ENCODE data around the gene PRKCE. TPM values are rescaled to one million over a fixed set of nuclear protein-coding genes. Genes with fewer than 3 reads are reported as not detected.

PRKCE gene
- total RNA-seq, 1 experiment from 2014 or later = 14.8 TPM

DNA sequence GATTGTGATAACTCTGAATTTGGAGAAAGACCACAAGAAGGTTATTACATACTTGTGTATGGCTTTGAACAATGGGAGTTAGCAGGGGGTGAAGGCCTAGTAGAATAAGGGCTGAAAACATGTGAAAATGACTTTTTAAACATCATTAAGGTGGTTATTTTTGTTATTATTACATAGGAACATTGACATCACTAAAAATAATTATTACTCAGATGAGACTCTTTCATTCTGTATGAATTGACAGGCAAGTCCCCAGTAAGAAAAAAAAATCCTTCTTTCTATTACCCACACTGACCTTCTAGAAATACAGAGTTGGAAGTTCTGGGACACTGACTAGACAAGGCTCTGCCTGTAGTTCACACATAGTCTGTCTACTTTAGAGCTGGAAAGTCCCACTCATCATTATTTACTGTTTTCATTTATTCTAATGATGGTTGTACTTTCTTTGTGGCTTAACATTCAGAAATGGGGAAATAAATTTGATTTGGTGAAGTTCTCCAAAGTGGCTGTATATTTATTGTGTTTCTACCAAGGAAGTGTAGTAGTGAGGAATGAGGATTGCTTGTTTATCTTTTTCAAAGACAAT, 426.1 kb downstream of the PRKCE start:
- Histone ChIP-seq H3K36me3 (ENCODE audit: control insufficient read depth in 1 of 2, insufficient read depth in 2 of 2, low read length in 2 of 2) (no peaks in the 10 kb centered on the region), H3K27me3 (ENCODE audit: insufficient read depth, low read length) (no peaks in the 10 kb centered on the region), H3K9me2 (ENCODE audit: insufficient read depth) (no peaks in the 10 kb centered on the region), H3K4me3 (replicated peaks in 1 of 2; ENCODE audit: low read depth in 1 of 2, low read length in 2 of 2) (no peak overlapping the region), H4K20me1 (ENCODE audit: insufficient read depth) (no peaks in the 10 kb centered on the region), H3K9me3 (ENCODE audit: control insufficient read depth in 1 of 2, insufficient read depth in 1 of 2, low read depth in 1 of 2, low read length in 2 of 2) (no peaks in the 10 kb centered on the region), H2AFZ (ENCODE audit: low read depth, low read length, poor library complexity, severe bottlenecking) (no peak overlapping the region), H3K9ac (ENCODE audit: low read length) (no peak overlapping the region), H3K4me2 (ENCODE audit: low read length) (no peak overlapping the region), H3K4me1 (ENCODE audit: control insufficient read depth in 1 of 2, insufficient read depth in 2 of 2, low read length in 2 of 2) (peaks cover 8 to 17% of the 10 kb centered on the region in 2 experiments; a peak in 3 of 4 replicates), H3K79me2 (ENCODE audit: insufficient read depth, low read length) (no peaks in the 10 kb centered on the region), H3K27ac (ENCODE audit: low read depth, low read length) (no peak overlapping the region)
- DNase-seq (ENCODE audit: low read depth, low spot score) (no peak), ATAC-seq (no peak)
- intact Hi-C loops (cut with micrococcal nuclease) = no loop called here
- TF ChIP-seq SRF (IDR thresholded peaks at IDR 0.05; ENCODE audit: low read depth) = no peak
- TF ChIP-seq SP1 (IDR thresholded peaks at IDR 0.05; ENCODE audit: low read depth) = no peak
- POLR2A ChIA-PET = no interaction called here
- BruUV-seq (replicated peaks) = no TSS peak
- RAD21 ChIA-PET (ENCODE audit: low non-redundant PET in 1 of 2, low total read pairs in 2 of 2, uncharacterized antibody in 2 of 2, unreplicated experiment in 2 of 2) = no interaction called here
- CTCF ChIA-PET = no interaction called here

DNA sequence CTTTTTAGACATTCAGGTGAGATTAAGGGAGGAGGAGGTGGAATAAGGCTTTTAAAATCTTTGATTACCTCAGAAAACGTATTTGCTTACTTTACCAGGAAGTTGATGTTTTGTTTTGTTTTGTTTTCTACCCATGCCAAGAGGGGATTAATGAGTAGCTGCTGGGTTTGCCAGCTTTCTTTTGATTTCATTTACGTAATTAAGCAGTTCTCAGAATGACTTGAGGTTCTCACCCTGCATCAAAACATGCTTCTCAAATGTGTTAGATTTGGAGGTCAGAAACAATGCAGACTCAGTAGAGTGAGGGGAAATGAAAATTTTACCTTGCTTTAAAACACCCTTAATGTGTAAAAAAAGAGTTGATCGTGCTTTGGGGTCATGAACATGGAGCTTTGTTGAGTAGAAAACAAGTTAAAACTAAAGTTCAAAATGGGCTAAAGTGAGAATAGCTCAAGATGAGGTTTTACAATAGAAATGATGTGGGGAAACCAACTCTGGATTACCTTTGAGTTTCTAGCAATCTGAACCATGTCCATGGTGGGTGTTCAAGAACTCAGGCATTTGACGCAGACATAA, 428.6 kb downstream of the PRKCE start:
- ATAC-seq = no peak
- H3K4me2 ChIP-seq (ENCODE audit: low read length) = no peak overlapping the region
- CTCF ChIA-PET = no interaction called here
- H3K27me3 ChIP-seq (ENCODE audit: insufficient read depth, low read length) = no peaks in the 10 kb centered on the region
- no peaks in the 10 kb centered on the region for H3K9me3 ChIP-seq (ENCODE audit: control insufficient read depth in 1 of 2, insufficient read depth in 1 of 2, low read depth in 1 of 2, low read length in 2 of 2)
- DNase-seq (ENCODE audit: low read depth, low spot score) = no peak
- RAD21 ChIA-PET (ENCODE audit: low non-redundant PET in 1 of 2, low total read pairs in 2 of 2, uncharacterized antibody in 2 of 2, unreplicated experiment in 2 of 2) = no interaction called here
- H3K9ac ChIP-seq (ENCODE audit: low read length) = no peak overlapping the region
- POLR2A ChIA-PET = no interaction called here
- H3K4me1 ChIP-seq (ENCODE audit: control insufficient read depth in 1 of 2, insufficient read depth in 2 of 2, low read length in 2 of 2) = no peaks in the 10 kb centered on the region
- BruUV-seq (replicated peaks) = no TSS peak
- no peak for TF ChIP-seq POLR2AphosphoS5 (IDR thresholded peaks at IDR 0.05; ENCODE audit: low read depth, low read length)
- TF ChIP-seq, protein P1, sequence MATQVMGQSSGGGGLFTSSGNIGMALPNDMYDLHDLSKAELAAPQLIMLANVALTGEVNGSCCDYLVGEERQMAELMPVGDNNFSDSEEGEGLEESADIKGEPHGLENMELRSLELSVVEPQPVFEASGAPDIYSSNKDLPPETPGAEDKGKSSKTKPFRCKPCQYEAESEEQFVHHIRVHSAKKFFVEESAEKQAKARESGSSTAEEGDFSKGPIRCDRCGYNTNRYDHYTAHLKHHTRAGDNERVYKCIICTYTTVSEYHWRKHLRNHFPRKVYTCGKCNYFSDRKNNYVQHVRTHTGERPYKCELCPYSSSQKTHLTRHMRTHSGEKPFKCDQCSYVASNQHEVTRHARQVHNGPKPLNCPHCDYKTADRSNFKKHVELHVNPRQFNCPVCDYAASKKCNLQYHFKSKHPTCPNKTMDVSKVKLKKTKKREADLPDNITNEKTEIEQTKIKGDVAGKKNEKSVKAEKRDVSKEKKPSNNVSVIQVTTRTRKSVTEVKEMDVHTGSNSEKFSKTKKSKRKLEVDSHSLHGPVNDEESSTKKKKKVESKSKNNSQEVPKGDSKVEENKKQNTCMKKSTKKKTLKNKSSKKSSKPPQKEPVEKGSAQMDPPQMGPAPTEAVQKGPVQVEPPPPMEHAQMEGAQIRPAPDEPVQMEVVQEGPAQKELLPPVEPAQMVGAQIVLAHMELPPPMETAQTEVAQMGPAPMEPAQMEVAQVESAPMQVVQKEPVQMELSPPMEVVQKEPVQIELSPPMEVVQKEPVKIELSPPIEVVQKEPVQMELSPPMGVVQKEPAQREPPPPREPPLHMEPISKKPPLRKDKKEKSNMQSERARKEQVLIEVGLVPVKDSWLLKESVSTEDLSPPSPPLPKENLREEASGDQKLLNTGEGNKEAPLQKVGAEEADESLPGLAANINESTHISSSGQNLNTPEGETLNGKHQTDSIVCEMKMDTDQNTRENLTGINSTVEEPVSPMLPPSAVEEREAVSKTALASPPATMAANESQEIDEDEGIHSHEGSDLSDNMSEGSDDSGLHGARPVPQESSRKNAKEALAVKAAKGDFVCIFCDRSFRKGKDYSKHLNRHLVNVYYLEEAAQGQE (IDR thresholded peaks at IDR 0.05; ENCODE audit: low read depth) = no peak
- TF ChIP-seq, protein P2, sequence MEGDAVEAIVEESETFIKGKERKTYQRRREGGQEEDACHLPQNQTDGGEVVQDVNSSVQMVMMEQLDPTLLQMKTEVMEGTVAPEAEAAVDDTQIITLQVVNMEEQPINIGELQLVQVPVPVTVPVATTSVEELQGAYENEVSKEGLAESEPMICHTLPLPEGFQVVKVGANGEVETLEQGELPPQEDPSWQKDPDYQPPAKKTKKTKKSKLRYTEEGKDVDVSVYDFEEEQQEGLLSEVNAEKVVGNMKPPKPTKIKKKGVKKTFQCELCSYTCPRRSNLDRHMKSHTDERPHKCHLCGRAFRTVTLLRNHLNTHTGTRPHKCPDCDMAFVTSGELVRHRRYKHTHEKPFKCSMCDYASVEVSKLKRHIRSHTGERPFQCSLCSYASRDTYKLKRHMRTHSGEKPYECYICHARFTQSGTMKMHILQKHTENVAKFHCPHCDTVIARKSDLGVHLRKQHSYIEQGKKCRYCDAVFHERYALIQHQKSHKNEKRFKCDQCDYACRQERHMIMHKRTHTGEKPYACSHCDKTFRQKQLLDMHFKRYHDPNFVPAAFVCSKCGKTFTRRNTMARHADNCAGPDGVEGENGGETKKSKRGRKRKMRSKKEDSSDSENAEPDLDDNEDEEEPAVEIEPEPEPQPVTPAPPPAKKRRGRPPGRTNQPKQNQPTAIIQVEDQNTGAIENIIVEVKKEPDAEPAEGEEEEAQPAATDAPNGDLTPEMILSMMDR (IDR thresholded peaks at IDR 0.05 in 2 of 3, conservative IDR thresholded peaks at IDR 0.05 in 1 of 3; ENCODE audit: borderline replicate concordance in 1 of 3, insufficient read depth in 1 of 3, low read depth in 2 of 3, low read length in 2 of 3) = no peak
- TF ChIP-seq ELF1 (IDR thresholded peaks at IDR 0.05; ENCODE audit: borderline replicate concordance, low read depth) = no peak
- TF ChIP-seq ZNF274 (IDR thresholded peaks at IDR 0.05; ENCODE audit: low read depth, low read length) = no peak
- no peak for TF ChIP-seq EGR1 (IDR thresholded peaks at IDR 0.05; ENCODE audit: low read depth)
- no peak for TF ChIP-seq CBX3 (IDR thresholded peaks at IDR 0.05; ENCODE audit: low read depth)
- no peak for TF ChIP-seq EZH2phosphoT487 (IDR thresholded peaks at IDR 0.05; ENCODE audit: borderline replicate concordance)
- no peak for TF ChIP-seq RAD21 (IDR thresholded peaks at IDR 0.05; ENCODE audit: low read depth)
- no peak for TF ChIP-seq CEBPB (IDR thresholded peaks at IDR 0.05; ENCODE audit: low read depth)
- no peak for TF ChIP-seq SIN3A (IDR thresholded peaks at IDR 0.05; ENCODE audit: low read depth)
- TF ChIP-seq SP1 (IDR thresholded peaks at IDR 0.05; ENCODE audit: low read depth) = no peak
- no peak for TF ChIP-seq JUND (IDR thresholded peaks at IDR 0.05)
- no peaks in the 10 kb centered on the region for H4K20me1 ChIP-seq (ENCODE audit: insufficient read depth)
- H3K27ac ChIP-seq (ENCODE audit: low read depth, low read length) = no peak overlapping the region
- no peaks in the 10 kb centered on the region for H3K36me3 ChIP-seq (ENCODE audit: control insufficient read depth in 1 of 2, insufficient read depth in 2 of 2, low read length in 2 of 2)
- H3K4me3 ChIP-seq (replicated peaks in 1 of 2; ENCODE audit: low read depth in 1 of 2, low read length in 2 of 2) = no peak overlapping the region
- no peaks in the 10 kb centered on the region for H3K79me2 ChIP-seq (ENCODE audit: insufficient read depth, low read length)
- no peaks in the 10 kb centered on the region for H3K9me2 ChIP-seq (ENCODE audit: insufficient read depth)
- intact Hi-C loops (cut with micrococcal nuclease) = no loop called here
- H2AFZ ChIP-seq (ENCODE audit: low read depth, low read length, poor library complexity, severe bottlenecking) = no peak overlapping the region
